ENCODE measurements around the gene NOS1AP.

DNA sequence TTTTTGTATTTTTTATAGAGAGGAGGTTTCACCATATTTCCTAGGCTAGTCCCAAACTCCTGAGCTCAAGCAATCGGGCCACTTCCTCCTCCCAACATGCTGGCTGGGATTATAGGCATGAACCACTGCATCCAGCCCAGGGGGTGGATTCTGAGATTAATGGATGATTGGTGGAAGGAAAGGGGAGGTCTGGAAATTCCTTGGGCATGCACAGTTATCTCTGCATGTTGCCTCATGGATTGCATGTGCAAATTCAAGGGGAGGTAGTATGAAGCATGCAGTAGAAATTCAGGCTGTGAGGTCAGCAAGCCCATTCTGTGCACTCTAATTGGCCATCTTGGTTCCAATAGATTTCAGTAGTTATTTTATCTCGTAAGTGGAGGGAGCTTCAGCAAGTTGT is 182.7 kb downstream of the NOS1AP start:
- TF ChIP-seq, protein P1, sequence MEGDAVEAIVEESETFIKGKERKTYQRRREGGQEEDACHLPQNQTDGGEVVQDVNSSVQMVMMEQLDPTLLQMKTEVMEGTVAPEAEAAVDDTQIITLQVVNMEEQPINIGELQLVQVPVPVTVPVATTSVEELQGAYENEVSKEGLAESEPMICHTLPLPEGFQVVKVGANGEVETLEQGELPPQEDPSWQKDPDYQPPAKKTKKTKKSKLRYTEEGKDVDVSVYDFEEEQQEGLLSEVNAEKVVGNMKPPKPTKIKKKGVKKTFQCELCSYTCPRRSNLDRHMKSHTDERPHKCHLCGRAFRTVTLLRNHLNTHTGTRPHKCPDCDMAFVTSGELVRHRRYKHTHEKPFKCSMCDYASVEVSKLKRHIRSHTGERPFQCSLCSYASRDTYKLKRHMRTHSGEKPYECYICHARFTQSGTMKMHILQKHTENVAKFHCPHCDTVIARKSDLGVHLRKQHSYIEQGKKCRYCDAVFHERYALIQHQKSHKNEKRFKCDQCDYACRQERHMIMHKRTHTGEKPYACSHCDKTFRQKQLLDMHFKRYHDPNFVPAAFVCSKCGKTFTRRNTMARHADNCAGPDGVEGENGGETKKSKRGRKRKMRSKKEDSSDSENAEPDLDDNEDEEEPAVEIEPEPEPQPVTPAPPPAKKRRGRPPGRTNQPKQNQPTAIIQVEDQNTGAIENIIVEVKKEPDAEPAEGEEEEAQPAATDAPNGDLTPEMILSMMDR (IDR thresholded peaks at IDR 0.05; ENCODE audit: low read depth, low read length, poor library complexity, severe bottlenecking): no peak
- no peak for TF ChIP-seq EZH2phosphoT487 (IDR thresholded peaks at IDR 0.05; ENCODE audit: borderline replicate concordance, low read length)

All from DOHH2 (cell line).